Immature natural killer cell (primary cell): ENCODE measurements around the gene TM4SF20. TPM values are rescaled to one million over a fixed set of nuclear protein-coding genes. Genes with fewer than 3 reads are reported as not detected.

Source experiments
- DNase-seq, 3 donors: peaks; one replicate each; pipeline ENCODE4 v3.0.0; 2022; ENCODE audit warnings: mixed read lengths in 1 of 3
- H3K27ac Mint-ChIP-seq, 6 donors: one replicate each; pipeline ENCODE4 v1.8.0; 2020; ENCODE audit warnings: mixed read lengths in 6 of 6, mild to moderate bottlenecking in 5 of 6, inconsistent platforms in 4 of 6, moderate library complexity in 3 of 6
- H3K27me3 Mint-ChIP-seq, 3 donors: one replicate each; pipeline ENCODE4 v1.8.0; 2020 to 2021; ENCODE audit warnings: low read depth in 3 of 3, mild to moderate bottlenecking in 3 of 3, mixed read lengths in 3 of 3, moderate library complexity in 3 of 3, inconsistent platforms in 1 of 3
- H3K36me3 Mint-ChIP-seq, 3 donors: one replicate each; pipeline ENCODE4 v1.8.0; 2020; ENCODE audit warnings: mixed read lengths in 3 of 3, inconsistent platforms in 2 of 3, mild to moderate bottlenecking in 2 of 3
- H3K4me1 Mint-ChIP-seq, 2 donors: one replicate each; pipeline ENCODE4 v1.8.0; 2020; ENCODE audit warnings: inconsistent platforms in 2 of 2, mild to moderate bottlenecking in 2 of 2, mixed read lengths in 2 of 2, moderate library complexity in 1 of 2
- H3K4me3 Mint-ChIP-seq, 5 donors: one replicate each; pipeline ENCODE4 v1.8.0; 2020; ENCODE audit warnings: mild to moderate bottlenecking in 5 of 5, mixed read lengths in 5 of 5, inconsistent platforms in 3 of 5, moderate library complexity in 3 of 5
- H3K9me3 Mint-ChIP-seq, 6 donors: one replicate each; pipeline ENCODE4 v1.8.0; 2020; ENCODE audit warnings: mild to moderate bottlenecking in 6 of 6, mixed read lengths in 6 of 6, inconsistent platforms in 4 of 6, moderate library complexity in 3 of 6
- polyA plus RNA-seq, 3 donors: library from polyadenylated mRNA; unstranded; fragments of 300-500 nt; fragmentation: Illumina TruSeq; gene quantifications; one replicate each; pipeline ENCODE4 v1.2.3, GENCODE V29; 2021

TM4SF20 gene, protein sequence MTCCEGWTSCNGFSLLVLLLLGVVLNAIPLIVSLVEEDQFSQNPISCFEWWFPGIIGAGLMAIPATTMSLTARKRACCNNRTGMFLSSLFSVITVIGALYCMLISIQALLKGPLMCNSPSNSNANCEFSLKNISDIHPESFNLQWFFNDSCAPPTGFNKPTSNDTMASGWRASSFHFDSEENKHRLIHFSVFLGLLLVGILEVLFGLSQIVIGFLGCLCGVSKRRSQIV
- polyA plus RNA-seq = not detected

DNA sequence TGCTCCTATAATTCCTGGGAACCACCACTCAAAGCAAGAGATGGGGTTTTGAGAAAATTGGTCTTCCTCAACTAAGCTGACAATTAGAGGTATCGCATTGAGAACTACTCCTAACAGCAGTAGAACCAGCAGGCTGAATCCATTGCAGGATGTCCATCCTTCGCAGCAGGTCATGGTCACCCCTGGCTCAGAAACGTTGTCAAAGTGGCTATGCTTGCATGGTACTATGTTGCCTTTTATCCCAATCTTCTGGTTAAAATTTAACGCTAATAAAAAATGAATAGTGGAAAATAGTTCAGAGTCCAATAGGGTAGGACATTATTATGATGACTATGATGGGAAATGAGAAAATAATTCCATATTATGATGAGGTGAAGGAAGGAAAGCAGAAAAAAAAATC, at the start of gene TM4SF20:
Gene TM4SF20 (minus strand): TSS at position 212 of the 400 bp plus-strand sequence. CDS start 38 bp downstream, at position 174.
- peaks cover 2 to 7% of the 10 kb centered on the region in 2 donors for H3K4me1 Mint-ChIP-seq
- peaks cover 0 to 19% (median 8%) of the 10 kb centered on the region in 3 donors for H3K27me3 Mint-ChIP-seq
- no peaks in the 10 kb centered on the region for H3K36me3 Mint-ChIP-seq

DNA sequence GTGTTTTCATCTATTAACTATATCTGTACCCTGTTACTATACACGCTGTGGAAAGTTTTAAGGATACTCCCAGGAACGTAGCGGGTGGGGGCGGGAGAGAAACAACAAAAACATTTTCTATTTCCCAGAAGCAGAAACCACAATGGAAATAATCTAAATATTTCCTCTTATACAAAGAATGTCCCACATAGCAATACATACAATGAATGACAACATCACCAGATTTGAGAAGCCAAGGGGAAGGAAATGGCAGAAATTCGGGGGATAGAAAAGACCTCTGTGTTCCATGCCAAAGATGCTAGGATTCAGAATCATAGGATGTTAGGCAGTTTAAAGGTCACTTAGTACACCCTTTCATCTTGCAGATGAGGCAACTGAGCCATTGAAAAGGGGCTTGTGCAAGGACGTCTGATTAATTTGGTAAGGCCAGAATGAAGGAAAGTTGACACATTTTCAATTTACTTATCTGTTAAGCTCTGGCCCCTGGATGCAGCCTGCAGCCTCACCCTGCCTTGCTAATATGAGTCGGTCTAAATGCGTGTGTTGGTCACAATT, 49.7 kb upstream of the TM4SF20 start:
- Mint-ChIP-seq H3K4me1 (no peaks in the 10 kb centered on the region), H3K9me3 (peaks cover 4 to 16% (median 13%) of the 10 kb centered on the region in 6 donors), H3K27ac (no peak overlapping the region), H3K4me3 (no peak overlapping the region), H3K27me3 (peaks cover 4 to 13% (median 6%) of the 10 kb centered on the region in 3 donors), H3K36me3 (peaks cover 0 to 5% (median 5%) of the 10 kb centered on the region in 3 donors)
- no peak for DNase-seq

More for the DNA sequence above, at the start of gene TM4SF20:
- H3K27ac Mint-ChIP-seq = no peak within 1 kb of the TSS
- no peak for DNase-seq
- no peak within 1 kb of the TSS for H3K4me3 Mint-ChIP-seq
- H3K9me3 Mint-ChIP-seq = no peaks in the 10 kb centered on the region

GRCh38 chr2:227423656-227424499, 44.8 kb upstream of the TM4SF20 start:
- no peaks in the 10 kb centered on the region for H3K4me1 Mint-ChIP-seq
- H3K27me3 Mint-ChIP-seq = peaks cover 2 to 4% (median 3%) of the 10 kb centered on the region in 3 donors
- H3K4me3 Mint-ChIP-seq = no peak overlapping the region
- H3K27ac Mint-ChIP-seq = no peak overlapping the region
- no peaks in the 10 kb centered on the region for H3K36me3 Mint-ChIP-seq
- DNase-seq = no peak
- H3K9me3 Mint-ChIP-seq = peaks cover 0 to 6% (median 0%) of the 10 kb centered on the region in 6 donors

DNA sequence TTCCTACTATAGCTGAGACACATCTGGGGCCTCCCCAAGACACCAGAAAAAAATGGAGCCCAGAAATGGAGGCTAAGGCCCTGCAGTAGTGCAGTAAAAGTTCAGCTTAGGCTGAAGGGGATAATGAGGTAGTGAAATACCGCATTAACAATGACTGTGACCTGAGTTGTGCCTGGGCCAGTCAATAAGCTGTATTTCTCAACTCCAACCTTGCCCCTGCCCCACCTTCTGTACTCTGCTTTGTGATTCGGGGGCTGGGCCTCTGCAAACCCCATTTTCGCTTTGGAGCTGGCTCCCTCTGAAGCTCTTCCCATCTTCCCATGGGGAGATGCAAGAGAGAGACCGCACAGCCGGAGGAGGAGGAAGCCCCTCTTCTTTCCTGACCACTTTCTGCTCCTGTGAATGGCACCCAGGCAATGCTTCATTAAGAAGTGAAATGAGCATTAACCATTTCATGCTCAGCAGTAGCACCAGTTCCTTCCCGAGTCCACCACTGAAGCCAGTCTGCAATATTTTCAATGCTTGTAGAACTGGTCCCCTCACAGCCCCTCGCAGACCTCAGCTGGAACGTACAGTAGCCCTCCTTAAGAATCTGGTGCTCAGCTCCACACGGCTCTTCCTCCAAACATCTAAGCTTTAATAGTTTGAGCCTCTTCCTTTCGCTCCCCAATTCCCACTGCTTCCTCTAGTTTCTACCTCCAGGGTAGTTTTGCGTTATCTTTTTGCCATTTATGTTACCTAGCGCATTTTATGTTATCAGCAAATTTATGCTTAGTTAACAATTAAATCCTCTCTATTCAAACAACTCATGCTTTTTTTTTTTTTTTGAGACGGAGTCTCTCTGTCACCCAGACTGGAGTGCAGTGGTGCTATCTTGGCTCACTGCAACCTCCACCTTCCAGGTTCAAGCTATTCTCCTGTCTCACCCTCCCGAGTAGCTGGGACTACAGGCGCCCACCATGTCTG, 41.3 kb upstream of the TM4SF20 start:
- Mint-ChIP-seq H3K9me3 (peaks cover 0 to 2% (median 0%) of the 10 kb centered on the region in 6 donors), H3K27ac (no peak overlapping the region), H3K27me3 (peaks cover 2 to 4% (median 3%) of the 10 kb centered on the region in 3 donors), H3K4me3 (no peak overlapping the region), H3K4me1 (no peaks in the 10 kb centered on the region), H3K36me3 (no peaks in the 10 kb centered on the region)
- DNase-seq = no peak

DNA sequence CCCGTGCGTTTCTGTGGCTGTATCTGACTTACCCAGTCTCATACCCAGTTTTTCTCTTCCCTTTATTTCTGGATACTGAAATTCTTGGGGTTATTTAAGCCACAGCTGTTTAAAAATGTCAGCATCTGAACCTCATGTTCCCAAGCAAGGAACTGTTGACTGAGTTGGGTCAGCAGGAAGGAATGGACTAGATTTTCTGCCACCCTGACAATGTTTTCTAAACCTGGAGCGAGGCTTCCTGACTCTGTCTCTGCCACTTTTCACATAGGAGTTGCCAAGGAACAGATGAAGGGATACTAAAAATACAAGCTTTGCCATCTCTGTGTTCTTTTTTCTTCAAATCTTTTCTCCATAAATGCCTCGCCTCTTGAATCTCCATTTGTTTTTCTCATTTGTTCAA, 37.6 kb upstream of the TM4SF20 start:
- no peak overlapping the region for H3K27ac Mint-ChIP-seq
- no peaks in the 10 kb centered on the region for H3K36me3 Mint-ChIP-seq
- no peak for DNase-seq
- no peak overlapping the region for H3K4me3 Mint-ChIP-seq
- H3K9me3 Mint-ChIP-seq = peaks cover 0 to 2% (median 0%) of the 10 kb centered on the region in 6 donors
- H3K4me1 Mint-ChIP-seq = peaks cover 0 to 2% of the 10 kb centered on the region in 2 donors
- peaks cover 0 to 2% (median 1%) of the 10 kb centered on the region in 3 donors for H3K27me3 Mint-ChIP-seq

DNA sequence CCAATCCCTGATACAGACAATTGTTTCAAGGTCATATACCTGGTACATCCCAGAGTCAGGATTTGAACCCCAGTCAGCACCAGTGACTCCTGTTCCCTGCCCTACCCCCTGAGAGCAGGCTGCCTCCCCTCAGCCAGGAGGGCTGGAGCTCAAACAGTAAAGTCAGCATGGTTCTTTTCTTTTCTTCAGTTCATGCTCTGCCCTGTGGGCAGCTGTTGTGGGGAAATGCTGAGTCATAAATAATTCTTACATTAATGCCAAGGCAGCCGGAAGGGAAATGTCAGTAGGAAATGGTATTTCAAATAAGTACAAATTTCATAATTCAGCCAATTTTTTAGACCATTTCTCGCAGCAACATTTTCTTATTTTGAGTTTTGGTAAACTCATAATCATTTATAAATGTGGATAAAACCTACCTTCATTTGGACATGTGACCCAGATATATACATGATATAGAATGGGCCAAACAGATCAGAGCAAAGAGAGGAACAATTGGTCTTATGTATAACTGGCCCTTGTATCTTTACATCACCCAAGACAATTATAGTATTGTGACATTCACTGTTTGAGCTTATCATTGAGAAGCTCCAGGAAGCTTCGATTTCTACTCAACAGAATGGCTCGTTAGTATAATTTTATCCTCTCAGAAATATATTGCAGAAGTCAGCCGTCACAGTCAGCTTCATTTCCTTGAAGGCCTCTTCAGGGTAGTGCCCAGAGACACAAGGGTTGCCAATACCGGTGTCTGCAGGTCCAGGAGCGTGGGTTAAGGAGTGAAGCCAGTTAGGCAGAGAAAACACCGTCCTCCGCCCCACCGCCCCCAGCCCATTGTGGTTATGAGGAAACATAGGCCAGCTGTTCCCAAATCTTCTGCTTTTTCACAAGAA, 36.7 kb upstream of the TM4SF20 start:
- Mint-ChIP-seq H3K9me3 (peaks cover 0 to 2% (median 0%) of the 10 kb centered on the region in 6 donors), H3K27me3 (peaks cover 0 to 3% (median 2%) of the 10 kb centered on the region in 3 donors), H3K4me1 (peaks cover 2 to 11% of the 10 kb centered on the region in 2 donors), H3K36me3 (no peaks in the 10 kb centered on the region), H3K4me3 (no peak overlapping the region), H3K27ac (no peak overlapping the region)
- DNase-seq = no peak

DNA sequence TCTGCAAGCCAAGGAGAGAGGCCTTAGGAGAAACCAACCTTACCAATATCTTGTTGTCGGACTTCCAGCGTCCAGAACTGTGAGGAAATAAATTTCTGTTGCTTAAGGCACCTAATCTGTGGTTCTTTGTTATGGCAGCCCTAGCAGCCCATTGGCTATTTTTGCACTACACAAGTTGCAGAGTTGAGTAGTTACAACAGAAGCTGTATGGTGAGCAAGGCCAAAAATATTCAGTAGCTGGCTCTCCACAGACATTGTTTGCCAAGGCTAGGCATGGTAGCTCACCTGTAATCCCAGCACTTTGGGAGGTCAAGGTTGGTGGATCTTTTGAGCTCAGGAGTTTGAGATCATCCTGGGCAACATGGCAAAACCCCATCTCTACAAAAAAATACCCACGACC, 35.7 kb upstream of the TM4SF20 start:
- Mint-ChIP-seq H3K27me3 (peaks cover 0 to 3% (median 2%) of the 10 kb centered on the region in 3 donors), H3K27ac (no peak overlapping the region), H3K9me3 (no peaks in the 10 kb centered on the region), H3K4me1 (peaks cover 2 to 11% of the 10 kb centered on the region in 2 donors), H3K4me3 (no peak overlapping the region), H3K36me3 (no peaks in the 10 kb centered on the region)
- no peak for DNase-seq

DNA sequence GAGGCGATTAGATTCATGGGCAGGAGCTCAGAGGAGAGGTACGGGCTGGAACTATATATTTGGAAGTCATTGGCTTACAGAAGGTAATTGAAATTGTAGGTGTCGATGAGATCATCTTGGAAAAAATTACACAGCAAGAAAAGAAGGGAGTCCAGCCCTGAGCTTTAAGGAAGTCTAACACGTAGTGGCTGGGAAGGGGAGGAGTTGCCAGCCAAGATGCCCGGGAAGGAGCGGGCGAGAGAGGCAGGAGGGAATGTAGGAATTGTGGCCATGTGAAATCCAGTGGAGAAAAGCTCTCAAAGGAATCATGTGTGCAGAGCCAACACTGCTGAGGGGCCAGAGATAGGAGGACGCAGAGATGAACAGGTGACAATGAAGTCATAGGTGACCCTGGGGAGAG, 34.3 kb upstream of the TM4SF20 start:
- H3K9me3 Mint-ChIP-seq = no peaks in the 10 kb centered on the region
- no peak overlapping the region for H3K27ac Mint-ChIP-seq
- H3K36me3 Mint-ChIP-seq = no peaks in the 10 kb centered on the region
- peaks cover 0 to 3% (median 2%) of the 10 kb centered on the region in 3 donors for H3K27me3 Mint-ChIP-seq
- no peak overlapping the region for H3K4me3 Mint-ChIP-seq
- DNase-seq = no peak
- peaks cover 2 to 11% of the 10 kb centered on the region in 2 donors for H3K4me1 Mint-ChIP-seq

DNA sequence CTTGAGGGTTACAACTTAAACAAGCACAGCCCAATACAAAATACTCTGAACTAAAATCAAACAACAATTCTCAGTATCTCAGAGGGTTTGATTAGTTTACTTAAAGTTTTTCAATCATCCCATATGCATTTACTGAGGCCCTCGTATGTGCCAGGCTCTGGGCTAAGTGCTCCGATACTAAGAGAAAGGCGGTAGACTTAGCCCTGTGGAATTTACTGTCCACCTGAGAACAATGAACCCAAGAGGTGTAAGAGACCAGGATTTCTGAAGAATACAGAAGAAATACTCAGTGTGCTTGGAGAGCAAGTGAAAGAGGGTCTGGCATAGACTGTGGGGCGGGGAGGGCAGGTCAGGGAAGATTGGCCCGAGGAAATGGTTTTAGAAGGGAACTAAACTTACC, 33.8 kb upstream of the TM4SF20 start:
- Mint-ChIP-seq H3K4me1 (peaks cover 2 to 11% of the 10 kb centered on the region in 2 donors), H3K27me3 (peaks cover 2 to 3% (median 2%) of the 10 kb centered on the region in 3 donors), H3K27ac (no peak overlapping the region), H3K4me3 (no peak overlapping the region), H3K9me3 (no peaks in the 10 kb centered on the region), H3K36me3 (no peaks in the 10 kb centered on the region)
- no peak for DNase-seq

GRCh38 chr2:227411990-227412350, 32.9 kb upstream of the TM4SF20 start:
- Mint-ChIP-seq H3K4me1 (peaks cover 2 to 11% of the 10 kb centered on the region in 2 donors), H3K9me3 (no peaks in the 10 kb centered on the region), H3K27ac (no peak overlapping the region), H3K27me3 (peaks cover 1 to 3% (median 2%) of the 10 kb centered on the region in 3 donors), H3K36me3 (no peaks in the 10 kb centered on the region), H3K4me3 (no peak overlapping the region)
- no peak for DNase-seq

- Mint-ChIP-seq H3K4me3 (no peak overlapping the region), H3K36me3 (no peaks in the 10 kb centered on the region), H3K4me1 (peaks cover 2 to 11% of the 10 kb centered on the region in 2 donors), H3K9me3 (no peaks in the 10 kb centered on the region), H3K27me3 (peaks cover 0 to 3% (median 2%) of the 10 kb centered on the region in 3 donors), H3K27ac (no peak overlapping the region)
- peak; percentile 4 to 25 (median 21) for DNase-seq
Observed at GRCh38 chr2:227411320-227411989, 32.3 kb upstream of the TM4SF20 start.

DNA sequence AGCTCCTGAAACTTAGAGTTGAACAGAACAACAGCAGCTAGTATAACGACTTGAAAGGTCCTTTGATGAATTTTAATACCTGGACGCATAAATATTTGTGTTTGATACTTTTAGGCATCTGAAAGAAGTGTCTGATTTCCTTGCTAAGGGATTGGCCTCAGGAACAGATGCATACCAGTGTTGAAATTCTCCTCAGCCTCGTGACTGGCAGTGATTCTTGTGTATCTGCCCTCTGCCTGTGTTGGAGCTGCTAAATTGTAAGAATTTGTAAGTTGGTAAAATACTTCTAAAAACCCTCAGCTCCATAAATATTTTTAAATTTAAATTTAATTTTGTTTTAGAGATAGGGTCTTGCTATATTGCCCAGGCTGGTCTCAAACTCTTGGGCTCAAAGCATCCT, 31.1 kb upstream of the TM4SF20 start:
- Mint-ChIP-seq H3K4me3 (no peak overlapping the region), H3K4me1 (peaks cover 2 to 11% of the 10 kb centered on the region in 2 donors), H3K27ac (no peak overlapping the region), H3K36me3 (no peaks in the 10 kb centered on the region), H3K27me3 (peaks cover 0 to 3% (median 2%) of the 10 kb centered on the region in 3 donors), H3K9me3 (no peaks in the 10 kb centered on the region)
- DNase-seq = no peak
